Activated B cell treated with CpG ODN at 0.5 μM for 24 hours (primary cell): ENCODE measurements around the gene NLRC5. TPM values are rescaled to one million over a fixed set of nuclear protein-coding genes. Genes with fewer than 3 reads are reported as not detected.

Experiments
- ATAC-seq: fragments of 200-7000 bp; cut with Tn5 transposase; one replicate; pipeline ENCODE4 v1.10.0; 2021; ENCODE audit warnings: low read depth, mild to moderate bottlenecking, moderate library complexity
- CTCF ChIA-PET: fragments of 350-600 bp; sonication (Branson Sonifier 250); formaldehyde crosslinking; loops from one replicate; lab custom pipeline; 2021; ENCODE audit warnings: antibody characterized with exemption; lab: Charles Lee
- POLR2A ChIA-PET: fragments of 350-600 bp; sonication (Branson Sonifier 250); formaldehyde crosslinking; loops from one replicate; lab custom pipeline; 2021; ENCODE audit warnings: antibody characterized with exemption; lab: Charles Lee
- DNase-seq: peaks from one replicate; pipeline ENCODE4 v3.0.0; 2022
- H3K27ac Mint-ChIP-seq: one replicate; pipeline ENCODE4 v1.8.0; 2020; ENCODE audit warnings: mixed read lengths
- H3K27me3 Mint-ChIP-seq: one replicate; pipeline ENCODE4 v1.8.0; 2021; ENCODE audit warnings: mixed read lengths
- H3K36me3 Mint-ChIP-seq: one replicate; pipeline ENCODE4 v1.8.0; 2021; ENCODE audit warnings: low read depth, mixed read lengths
- H3K4me1 Mint-ChIP-seq: one replicate; pipeline ENCODE4 v1.8.0; 2021; ENCODE audit warnings: mixed read lengths
- H3K4me3 Mint-ChIP-seq: one replicate; pipeline ENCODE4 v1.8.0; 2020; ENCODE audit warnings: mild to moderate bottlenecking, mixed read lengths
- H3K9me3 Mint-ChIP-seq: one replicate; pipeline ENCODE4 v1.8.0; 2020; ENCODE audit warnings: mixed read lengths
- intact Hi-C: fragments of 100-400 bp; cut with micrococcal nuclease; formaldehyde crosslinking; loops from one replicate; pipeline ENCODE4 v1.15.1; 2024
- total RNA-seq: library from RNA; stranded (reverse); gene quantifications from 2 replicates; pipeline ENCODE4 v1.2.3, GENCODE V29; 2022
- TF ChIP-seq, protein P1 (sequence below): fragments of 200-600 bp; IDR thresholded peaks from one replicate; pipeline ENCODE4 v1.8.0; 2022; ENCODE audit warnings: antibody characterized with exemption, mild to moderate bottlenecking

NLRC5 gene
- total RNA-seq, 1 donor from 2014 or later = 372 TPM

GRCh38 chr16:56947604-56947995, 41.8 kb upstream of the NLRC5 start:
- Mint-ChIP-seq H3K4me1 (peaks cover 72% of the 10 kb centered on the region), H3K27me3 (no peaks in the 10 kb centered on the region), H3K9me3 (no peaks in the 10 kb centered on the region), H3K36me3 (peaks cover 48% of the 10 kb centered on the region), H3K4me3 (no peak overlapping the region), H3K27ac (peak overlapping the region; percentile 53)
- POLR2A ChIA-PET = interaction anchor here (0.6 to 22.7 kb wide), 10 partner anchors 9 to 97 kb away, joined by 3 to 795 read pairs (median 7); partner anchors contain the start of genes HERPUD1, NLRC5 and SLC12A3
- CTCF ChIA-PET = interaction anchor here (0.8 kb wide), 1 partner anchor 80 kb away, joined by 3 read pairs; no protein-coding TSS in a partner anchor
- TF ChIP-seq, protein P1, sequence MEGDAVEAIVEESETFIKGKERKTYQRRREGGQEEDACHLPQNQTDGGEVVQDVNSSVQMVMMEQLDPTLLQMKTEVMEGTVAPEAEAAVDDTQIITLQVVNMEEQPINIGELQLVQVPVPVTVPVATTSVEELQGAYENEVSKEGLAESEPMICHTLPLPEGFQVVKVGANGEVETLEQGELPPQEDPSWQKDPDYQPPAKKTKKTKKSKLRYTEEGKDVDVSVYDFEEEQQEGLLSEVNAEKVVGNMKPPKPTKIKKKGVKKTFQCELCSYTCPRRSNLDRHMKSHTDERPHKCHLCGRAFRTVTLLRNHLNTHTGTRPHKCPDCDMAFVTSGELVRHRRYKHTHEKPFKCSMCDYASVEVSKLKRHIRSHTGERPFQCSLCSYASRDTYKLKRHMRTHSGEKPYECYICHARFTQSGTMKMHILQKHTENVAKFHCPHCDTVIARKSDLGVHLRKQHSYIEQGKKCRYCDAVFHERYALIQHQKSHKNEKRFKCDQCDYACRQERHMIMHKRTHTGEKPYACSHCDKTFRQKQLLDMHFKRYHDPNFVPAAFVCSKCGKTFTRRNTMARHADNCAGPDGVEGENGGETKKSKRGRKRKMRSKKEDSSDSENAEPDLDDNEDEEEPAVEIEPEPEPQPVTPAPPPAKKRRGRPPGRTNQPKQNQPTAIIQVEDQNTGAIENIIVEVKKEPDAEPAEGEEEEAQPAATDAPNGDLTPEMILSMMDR = no peak
- no peak for DNase-seq
- intact Hi-C loops = no loop called here
- ATAC-seq = no peak

GRCh38 chr16:56948234-56948633, 41.1 kb upstream of the NLRC5 start:
- peaks cover 67% of the 10 kb centered on the region for H3K4me1 Mint-ChIP-seq
- POLR2A ChIA-PET = interaction anchor here (1.1 to 22.7 kb wide), 5 partner anchors 15 to 94 kb away, joined by 3 to 795 read pairs (median 157); partner anchors contain the start of genes HERPUD1, NLRC5 and SLC12A3
- DNase-seq (no peak), ATAC-seq (no peak)
- CTCF ChIA-PET = interaction anchor here (0.8 kb wide), 1 partner anchor 81 kb away, joined by 3 read pairs; no protein-coding TSS in a partner anchor
- no peaks in the 10 kb centered on the region for H3K27me3 Mint-ChIP-seq
- TF ChIP-seq, protein P1 = no peak
- H3K9me3 Mint-ChIP-seq = no peaks in the 10 kb centered on the region
- intact Hi-C loops = no loop called here
- no peak overlapping the region for H3K4me3 Mint-ChIP-seq
- peak overlapping the region; percentile 73 for H3K27ac Mint-ChIP-seq
- H3K36me3 Mint-ChIP-seq = peaks cover 41% of the 10 kb centered on the region

DNA sequence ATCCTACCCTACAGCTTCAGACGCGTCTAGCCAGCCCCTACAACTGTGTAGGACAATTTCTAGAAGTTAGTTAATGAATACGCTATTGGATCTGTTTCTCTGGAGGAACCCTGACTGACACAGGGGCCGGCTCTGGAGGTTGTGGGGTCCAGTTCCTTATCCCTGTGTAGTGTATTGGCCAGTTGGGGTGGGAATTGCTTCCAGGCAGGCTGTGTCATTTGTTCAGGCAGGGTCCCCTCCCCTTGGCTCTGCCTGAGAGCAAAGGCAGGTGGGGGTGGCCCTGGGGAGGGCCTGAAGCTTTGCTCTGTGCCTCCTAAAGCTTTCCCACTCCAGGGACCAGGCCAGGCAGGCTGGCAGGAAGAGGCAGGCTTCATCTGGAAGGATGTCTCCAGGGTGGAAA, 39.3 kb upstream of the NLRC5 start:
- Mint-ChIP-seq H3K4me3 (no peak overlapping the region), H3K27ac (peak overlapping the region; percentile 26), H3K27me3 (no peaks in the 10 kb centered on the region), H3K4me1 (peaks cover 51% of the 10 kb centered on the region), H3K9me3 (no peaks in the 10 kb centered on the region), H3K36me3 (peaks cover 23% of the 10 kb centered on the region)
- intact Hi-C loops = loop anchor here (5.0 kb wide), 1 partner anchor 42 kb away; no protein-coding TSS in a partner anchor
- TF ChIP-seq, protein P1 = no peak
- ChIA-PET POLR2A (interaction anchor here (1.0 to 4.1 kb wide), 7 partner anchors 12 to 147 kb away, joined by 4 to 62 read pairs (median 12); partner anchors contain the start of gene HERPUD1), CTCF (interaction anchor here (1.3 to 4.4 kb wide), 4 partner anchors 8 to 96 kb away, joined by 5 to 33 read pairs (median 18); no protein-coding TSS in a partner anchor)
- ATAC-seq (no peak), DNase-seq (no peak)

DNA sequence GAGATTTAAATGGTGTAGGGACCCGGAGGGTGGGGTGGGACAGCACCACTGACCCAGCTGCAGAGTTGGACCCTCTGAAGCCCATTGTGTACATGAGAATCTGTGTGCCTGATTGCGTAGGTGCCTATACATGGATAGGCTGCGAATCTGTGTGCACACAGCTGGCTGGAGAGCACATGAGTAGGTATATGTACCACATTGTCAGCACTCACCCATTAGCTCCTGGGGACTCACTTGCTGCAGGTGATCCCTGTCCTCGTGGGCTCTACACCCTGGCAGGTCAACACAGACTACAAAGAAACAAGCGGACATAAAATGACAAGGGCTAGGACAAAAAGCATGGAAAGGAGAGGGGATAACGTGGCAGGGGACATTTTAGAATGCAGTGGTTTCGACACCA, 38.9 kb upstream of the NLRC5 start:
- peaks cover 48% of the 10 kb centered on the region for H3K4me1 Mint-ChIP-seq
- H3K27ac Mint-ChIP-seq = peak overlapping the region; percentile 74
- ATAC-seq (no peak), DNase-seq (no peak)
- ChIA-PET POLR2A (interaction anchor here (0.5 to 4.1 kb wide), 16 partner anchors 8 to 568 kb away, joined by 3 to 62 read pairs (median 5); partner anchors contain the start of genes HERPUD1, NLRC5, PSME3IP1 and RSPRY1), CTCF (interaction anchor here (0.8 to 4.4 kb wide), 7 partner anchors 9 to 96 kb away, joined by 3 to 33 read pairs (median 5); no protein-coding TSS in a partner anchor)
- H3K9me3 Mint-ChIP-seq = no peaks in the 10 kb centered on the region
- H3K36me3 Mint-ChIP-seq = peaks cover 20% of the 10 kb centered on the region
- H3K27me3 Mint-ChIP-seq = no peaks in the 10 kb centered on the region
- TF ChIP-seq, protein P1 = no peak
- peak overlapping the region; percentile 16 for H3K4me3 Mint-ChIP-seq
- intact Hi-C loops = loop anchor here (5.0 kb wide), 1 partner anchor 42 kb away; no protein-coding TSS in a partner anchor
